GM18507 (cell line): ENCODE results near the gene ALPL.
"Not testable (repeated sequence)": the region's sequence is repeated elsewhere in the genome, so short reads cannot be mapped to it uniquely, and the experiment has no call there.

ENCODE experiments used
- DNase-seq: peaks from one replicate; pipeline ENCODE4 v3.0.0; 2011; ENCODE audit warnings: low read depth; ENCODE audit not compliant: insufficient read length; ENCODE audit errors: extremely low spot score
- FAIRE-seq: peaks from 2 replicates; lab custom pipeline; 2011; peaks lifted over from hg19 to GRCh38; lab: Jason Lieb, UNC

ALPL gene

GRCh38 chr1:21509351-21510112, at the start of gene ALPL:
TSS of gene ALPL (plus strand) at chr1:21509423. CDS start at chr1:21554082, 44,659 bp downstream.
- FAIRE-seq = no peak

GRCh38 chr1:21465127-21465526, 44.1 kb upstream of the ALPL start:
- not testable (repeated sequence) for FAIRE-seq, DNase-seq

More at GRCh38 chr1:21509351-21510112, at the start of gene ALPL:
- no peak for DNase-seq

- not testable (repeated sequence) for FAIRE-seq, DNase-seq
Observed at GRCh38 chr1:21467946-21468345, 41.3 kb upstream of the ALPL start.

GRCh38 chr1:21468599-21468998, 40.6 kb upstream of the ALPL start:
- DNase-seq (no peak), FAIRE-seq (no peak)

- FAIRE-seq = no peak
- DNase-seq = no peak
Observed at GRCh38 chr1:21469581-21469980, 39.6 kb upstream of the ALPL start.

GRCh38 chr1:21472861-21473260, 36.4 kb upstream of the ALPL start:
- no peak for FAIRE-seq
- DNase-seq = no peak

- no peak for DNase-seq
- no peak for FAIRE-seq
Observed at GRCh38 chr1:21478356-21478755, 30.9 kb upstream of the ALPL start.

- DNase-seq, FAIRE-seq: not testable (repeated sequence)
Observed at GRCh38 chr1:21483881-21484280, 25.3 kb upstream of the ALPL start.

- no peak for DNase-seq
- no peak for FAIRE-seq
Observed at GRCh38 chr1:21489146-21489545, 20.1 kb upstream of the ALPL start.

GRCh38 chr1:21490774-21491487, 18.3 kb upstream of the ALPL start:
- DNase-seq (no peak), FAIRE-seq (no peak)

- DNase-seq (no peak), FAIRE-seq (no peak)
Observed at GRCh38 chr1:21491488-21492355, 17.5 kb upstream of the ALPL start.

GRCh38 chr1:21492356-21492625, 16.9 kb upstream of the ALPL start:
- DNase-seq (no peak), FAIRE-seq (no peak)

- FAIRE-seq (no peak), DNase-seq (no peak)
Observed at GRCh38 chr1:21494196-21494595, 15.0 kb upstream of the ALPL start.

- DNase-seq (no peak), FAIRE-seq (no peak)
Observed at GRCh38 chr1:21495225-21495820, 13.9 kb upstream of the ALPL start.

- DNase-seq (no peak), FAIRE-seq (no peak)
Observed at GRCh38 chr1:21496063-21496462, 13.2 kb upstream of the ALPL start.

GRCh38 chr1:21496886-21497285, 12.3 kb upstream of the ALPL start:
- no peak for FAIRE-seq
- DNase-seq = no peak

GRCh38 chr1:21497466-21498061, 11.7 kb upstream of the ALPL start:
- FAIRE-seq (no peak), DNase-seq (no peak)

- DNase-seq = no peak
Observed at GRCh38 chr1:21499283-21499950, 9.8 kb upstream of the ALPL start.

More at GRCh38 chr1:21499283-21499950, 9.8 kb upstream of the ALPL start:
- FAIRE-seq = no peak
